Measurements from ENCODE around the gene TMEM234. TPM values are rescaled to one million over a fixed set of nuclear protein-coding genes. Genes with fewer than 3 reads are reported as not detected.

TMEM234 gene
- total and polyA plus RNA-seq, 2 of the 8 experiments (the other 6 are each of a cell fraction or from before 2014, with no cell fraction given): 8.7 to 8.9 TPM

GRCh38 chr1:32172621-32173245, 49.4 kb downstream of the TMEM234 start:
- Histone ChIP-seq H2AFZ (ENCODE audit: low read length) (no peak overlapping the region), H3K23ac (ENCODE audit: insufficient read length) (no peak overlapping the region), H3K23me2 (ENCODE audit: low read depth, low read length) (no peaks in the 10 kb centered on the region), H2BK12ac (ENCODE audit: low read depth, low read length) (no peak overlapping the region), H4K5ac (ENCODE audit: insufficient read length, low read depth, low read length) (no peak overlapping the region), H3K56ac (replicated peaks; ENCODE audit: insufficient read length, low read depth, low read length) (no peak overlapping the region), H4K8ac (ENCODE audit: extremely low read depth, insufficient read depth, low read length) (no peak overlapping the region), H3K18ac (ENCODE audit: extremely low read depth, low read length) (no peak overlapping the region), H4K20me1 (replicated peaks in 1 of 2; ENCODE audit: control insufficient read depth in 1 of 2, insufficient read depth in 2 of 2, low read length in 2 of 2) (no peaks in the 10 kb centered on the region), H3K4me3 (ENCODE audit: extremely low read depth in 1 of 4, insufficient read depth in 2 of 4, low read depth in 3 of 4, low read length in 4 of 4) (no peak overlapping the region), H3K14ac (ENCODE audit: insufficient read length) (no peak overlapping the region), H2AK5ac (ENCODE audit: low read depth, low read length) (no peak overlapping the region), H3K9ac (replicated peaks in 1 of 4; ENCODE audit: extremely low read depth in 1 of 4, low read depth in 3 of 4, low read length in 3 of 4) (no peak overlapping the region), H3K9me3 (ENCODE audit: insufficient read depth in 2 of 2, low read depth in 1 of 2, low read length in 1 of 2) (no peaks in the 10 kb centered on the region), H2BK5ac (ENCODE audit: low read depth, low read length) (no peak overlapping the region), H2BK20ac (ENCODE audit: low read length) (no peak overlapping the region), H2BK15ac (ENCODE audit: low read length) (no peak overlapping the region), H2BK120ac (replicated peaks; ENCODE audit: low read depth, low read length) (no peak overlapping the region), H3K79me2 (ENCODE audit: control insufficient read depth in 1 of 2, insufficient read depth in 2 of 2, low read length in 2 of 2) (no peaks in the 10 kb centered on the region), H3K4me1 (replicated peaks in 1 of 4; ENCODE audit: control insufficient read depth in 3 of 4, insufficient read depth in 4 of 4, low read length in 3 of 4) (no peaks in the 10 kb centered on the region), H3K27me3 (replicated peaks in 1 of 4; ENCODE audit: control insufficient read depth in 3 of 4, extremely low read depth in 1 of 4, insufficient read depth in 3 of 4, low read length in 3 of 4) (no peaks in the 10 kb centered on the region), H3K27ac (ENCODE audit: low read depth, low read length) (no peak overlapping the region), H3K36me3 (ENCODE audit: control insufficient read depth in 2 of 4, insufficient read depth in 4 of 4, low read length in 3 of 4) (peaks cover 10 to 46% (median 34%) of the 10 kb centered on the region in 4 experiments; a peak in 7 of 8 replicates), H4K91ac (replicated peaks; ENCODE audit: insufficient read length, low read length) (no peak overlapping the region), H3K4ac (replicated peaks; ENCODE audit: insufficient read length, low read depth, low read length) (no peak overlapping the region), H3K79me1 (ENCODE audit: low read depth, low read length) (no peaks in the 10 kb centered on the region; the same call in 1 of the 2 replicates), H3K4me2 (ENCODE audit: insufficient read depth in 1 of 2, low read depth in 2 of 2, low read length in 2 of 2) (no peak overlapping the region)
- WGBS, 2 experiments (ENCODE audit: extremely low coverage in 1 of 2, insufficient coverage in 1 of 2, insufficient read length in 1 of 2, insufficient replicate concordance in 2 of 2, low coverage in 1 of 2, low lambda C conversion rate in 2 of 2, missing lambda C conversion rate in 1 of 2): 86% methylated on average over 1 of the region's 1 CpG; no CpG with 5 or more reads in 1 of the 2 experiments
- CTCF ChIA-PET (ENCODE audit: partially characterized antibody): no interaction called here
- no peak for TF ChIP-seq SP4 (IDR thresholded peaks at IDR 0.05; ENCODE audit: low read length)
- FAIRE-seq (no peak), DNase-seq (ENCODE audit: low read depth in 1 of 2, low spot score in 2 of 2) (no peak)
- POLR2A ChIA-PET (ENCODE audit: partially characterized antibody): interaction anchor here (1.0 to 1.6 kb wide), 4 partner anchors 8 to 24 kb away, joined by 3 to 5 read pairs (median 4); no protein-coding TSS in a partner anchor

Measured in H1 (cell line).